Cardiac muscle cell (in vitro differentiated cells and primary cell): ENCODE measurements around the gene MAGT1. TPM values are rescaled to one million over a fixed set of nuclear protein-coding genes. Genes with fewer than 3 reads are reported as not detected.

Experiments used
- DNase-seq, 2 donors: peaks; one replicate each; pipeline versions ENCODE4 v3.0.0 to v3.0.0-alpha.2; 2010 to 2017; ENCODE audit warnings: low read depth in 1 of 2, low spot score in 1 of 2
- H3K27ac ChIP-seq: fragments of 200-600 bp; sonication (generic); 2 replicates; pipeline ENCODE4 v1.5.1; 2016
- H3K27me3 ChIP-seq: fragments of 200-600 bp; sonication (generic); 2 replicates; pipeline ENCODE4 v1.6.0; 2016; ENCODE audit warnings: control low read depth
- H3K36me3 ChIP-seq: fragments of 200-600 bp; sonication (generic); 2 replicates; pipeline ENCODE4 v1.5.1; 2016; ENCODE audit warnings: control low read depth
- H3K4me1 ChIP-seq: fragments of 200-600 bp; sonication (generic); 2 replicates; pipeline ENCODE4 v1.8.1; 2017; ENCODE audit warnings: low read depth, mild to moderate bottlenecking, mixed run types
- H3K4me3 ChIP-seq: fragments of 200-600 bp; sonication (generic); 2 replicates; pipeline ENCODE4 v1.5.1; 2016; ENCODE audit warnings: mild to moderate bottlenecking
- H3K9me3 ChIP-seq: fragments of 200-600 bp; sonication (generic); 2 replicates; pipeline ENCODE4 v1.5.1; 2017; ENCODE audit warnings: low read depth, mild to moderate bottlenecking, control low read depth
- polyA plus RNA-seq: library from polyadenylated mRNA; unstranded; fragments of >200 nt; fragmentation: Nextera tagmentation; extraction: Ambion mirVana; gene quantifications from 2 replicates; pipeline ENCODE4 v1.2.1, GENCODE V29; 2016
- total RNA-seq: library from RNA; depleted of rRNA; stranded (reverse); fragments of >200 nt; gene quantifications from 2 replicates; pipeline ENCODE4 v1.2.3, GENCODE V29; 2016
- TF ChIP-seq, protein P1 (sequence below): IDR thresholded peaks from 2 replicates; pipeline ENCODE4 v1.5.1; 2012; ENCODE audit warnings: low read depth, mild to moderate bottlenecking, low read length

Gene MAGT1
- total and polyA plus RNA-seq, 2 experiments from 2014 or later, result 39.1 to 53.6 TPM

DNA sequence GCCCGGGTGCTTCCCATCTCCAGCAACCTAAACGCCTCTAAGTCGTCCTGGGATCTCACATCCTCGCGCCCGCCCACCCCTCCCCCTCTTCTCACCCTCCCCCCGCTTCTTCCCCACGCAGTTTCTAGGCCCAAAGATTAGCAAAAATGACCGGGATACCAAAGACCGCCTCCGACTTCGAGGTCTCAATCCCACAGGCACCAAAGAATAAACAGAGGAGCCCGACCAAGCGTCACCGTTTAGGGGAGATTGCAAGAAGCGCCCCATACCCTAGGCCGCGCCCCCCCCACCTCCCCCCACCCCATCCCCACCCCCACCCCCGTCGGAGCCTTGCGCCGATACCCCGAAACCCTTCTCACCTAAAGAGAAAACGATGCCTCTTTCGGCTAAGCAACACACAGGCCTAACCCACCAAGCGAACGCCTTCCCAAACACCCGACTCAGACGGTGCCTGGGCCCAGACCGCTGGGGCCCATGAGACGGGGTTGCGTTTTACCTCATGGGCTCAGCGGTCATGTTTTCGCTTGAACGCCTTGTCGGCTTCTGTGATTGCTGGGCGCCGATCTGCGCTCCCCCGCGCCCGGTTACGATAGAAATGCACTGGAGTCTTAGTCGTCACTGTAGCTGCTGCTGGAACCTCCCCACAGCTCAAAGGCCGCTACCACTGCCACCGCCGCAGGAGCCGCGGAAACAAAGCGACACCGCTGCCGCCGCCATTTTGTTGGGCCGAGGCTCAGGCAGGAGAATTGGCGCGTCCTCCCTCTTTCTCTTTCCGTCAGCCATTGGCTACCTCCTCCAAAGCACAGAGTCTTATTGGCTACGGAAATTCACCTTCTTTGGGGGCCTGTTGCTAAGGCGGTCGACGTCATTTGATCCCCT, 109.5 kb downstream of the MAGT1 start, which contains the start of gene ATRX:
Gene ATRX, minus strand, starts transcription at position 731 of the 879 bp plus-strand sequence. Its CDS starts 215 bp downstream, at position 516.
- Histone ChIP-seq H3K4me3 (peak within 1 kb of the TSS; percentile 63), H3K9me3 (no peaks in the 10 kb centered on the region), H3K27me3 (no peaks in the 10 kb centered on the region), H3K4me1 (no peaks in the 10 kb centered on the region), H3K27ac (peak within 1 kb of the TSS; percentile 98), H3K36me3 (no peaks in the 10 kb centered on the region)
- TF ChIP-seq, protein P1, sequence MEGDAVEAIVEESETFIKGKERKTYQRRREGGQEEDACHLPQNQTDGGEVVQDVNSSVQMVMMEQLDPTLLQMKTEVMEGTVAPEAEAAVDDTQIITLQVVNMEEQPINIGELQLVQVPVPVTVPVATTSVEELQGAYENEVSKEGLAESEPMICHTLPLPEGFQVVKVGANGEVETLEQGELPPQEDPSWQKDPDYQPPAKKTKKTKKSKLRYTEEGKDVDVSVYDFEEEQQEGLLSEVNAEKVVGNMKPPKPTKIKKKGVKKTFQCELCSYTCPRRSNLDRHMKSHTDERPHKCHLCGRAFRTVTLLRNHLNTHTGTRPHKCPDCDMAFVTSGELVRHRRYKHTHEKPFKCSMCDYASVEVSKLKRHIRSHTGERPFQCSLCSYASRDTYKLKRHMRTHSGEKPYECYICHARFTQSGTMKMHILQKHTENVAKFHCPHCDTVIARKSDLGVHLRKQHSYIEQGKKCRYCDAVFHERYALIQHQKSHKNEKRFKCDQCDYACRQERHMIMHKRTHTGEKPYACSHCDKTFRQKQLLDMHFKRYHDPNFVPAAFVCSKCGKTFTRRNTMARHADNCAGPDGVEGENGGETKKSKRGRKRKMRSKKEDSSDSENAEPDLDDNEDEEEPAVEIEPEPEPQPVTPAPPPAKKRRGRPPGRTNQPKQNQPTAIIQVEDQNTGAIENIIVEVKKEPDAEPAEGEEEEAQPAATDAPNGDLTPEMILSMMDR, result no peak
- DNase-seq, result peak; percentile 76 to 84

DNA sequence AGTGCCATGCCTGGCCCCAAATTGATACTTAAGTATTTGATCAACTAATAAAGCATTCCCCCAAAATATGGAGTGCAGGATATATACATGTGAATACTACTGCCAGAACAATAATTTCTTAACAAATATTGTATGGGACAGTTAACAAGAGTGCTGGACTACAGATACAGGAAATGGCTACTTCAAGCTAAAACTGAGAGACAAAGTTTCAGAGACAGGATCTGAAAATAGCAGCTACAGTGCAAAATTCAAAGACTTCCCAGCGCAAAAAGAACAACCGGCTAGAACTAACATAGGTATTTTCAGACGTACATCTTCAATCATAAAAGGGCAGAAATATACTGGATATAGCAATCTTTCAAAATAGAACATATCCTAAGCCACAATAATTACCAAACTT, 115.5 kb downstream of the MAGT1 start:
- Histone ChIP-seq H3K4me3 (no peak overlapping the region), H3K36me3 (no peaks in the 10 kb centered on the region), H3K9me3 (no peaks in the 10 kb centered on the region), H3K27me3 (no peaks in the 10 kb centered on the region), H3K27ac (no peak overlapping the region), H3K4me1 (no peaks in the 10 kb centered on the region)
- TF ChIP-seq, protein P1, result no peak
- DNase-seq, result no peak

DNA sequence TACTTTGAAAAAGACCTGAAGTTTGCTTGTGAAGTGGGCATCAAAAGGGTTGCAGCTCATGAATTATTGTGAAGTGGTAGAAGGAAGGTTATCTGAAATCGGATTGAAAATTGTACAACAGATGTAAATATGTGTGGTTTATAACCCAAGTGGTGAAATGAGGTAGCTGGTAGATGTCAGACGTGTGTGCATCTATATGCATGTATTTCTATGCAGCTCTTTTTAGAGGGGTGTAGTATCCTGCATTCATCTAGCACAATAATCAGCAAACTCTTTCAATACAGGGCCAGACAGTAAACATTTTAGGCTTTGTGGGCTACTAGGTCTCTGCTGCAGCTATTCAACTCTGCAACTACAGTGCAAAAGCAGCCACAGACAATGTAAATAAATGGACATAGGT, 118.6 kb downstream of the MAGT1 start:
- TF ChIP-seq, protein P1, result no peak

More for the DNA sequence above, 118.6 kb downstream of the MAGT1 start:
- Histone ChIP-seq H3K36me3 (no peaks in the 10 kb centered on the region), H3K4me3 (no peak overlapping the region), H3K4me1 (no peaks in the 10 kb centered on the region), H3K27me3 (no peaks in the 10 kb centered on the region), H3K9me3 (no peaks in the 10 kb centered on the region), H3K27ac (no peak overlapping the region)
- no peak for DNase-seq

Other genes starting within 250 kb of the MAGT1 start
- gene ATRX, start 109.2 kb downstream of the MAGT1 start, total RNA-seq, result 72.5 and 87.8 TPM in 2 replicates
- 76.0 and 85.6 TPM in 2 replicates for gene ATRX, start 109.2 kb downstream of the MAGT1 start, polyA plus RNA-seq
- gene COX7B, start 4.0 kb upstream of the MAGT1 start, total RNA-seq, result 320 and 1,028 TPM in 2 replicates
- 1,340 and 1,709 TPM in 2 replicates for gene COX7B, start 4.0 kb upstream of the MAGT1 start, polyA plus RNA-seq
- gene ATP7A, start 15.3 kb upstream of the MAGT1 start, total RNA-seq, result 6.7 and 8.4 TPM in 2 replicates
- 5.4 and 6.1 TPM in 2 replicates for gene ATP7A, start 15.3 kb upstream of the MAGT1 start, polyA plus RNA-seq
- not detected in 2 replicates for gene PGAM4, start 74.2 kb upstream of the MAGT1 start, total RNA-seq
- 0.39 and 0.55 TPM in 2 replicates for gene PGAM4, start 74.2 kb upstream of the MAGT1 start, polyA plus RNA-seq
- 602 and 938 TPM in 2 replicates for gene PGK1, start 208.8 kb upstream of the MAGT1 start, total RNA-seq
- 1,198 and 1,568 TPM in 2 replicates for gene PGK1, start 208.8 kb upstream of the MAGT1 start, polyA plus RNA-seq
- 9.6 and 10.4 TPM in 2 replicates for gene TAF9B, start 244.2 kb upstream of the MAGT1 start, total RNA-seq
- 18.3 and 20.3 TPM in 2 replicates for gene TAF9B, start 244.2 kb upstream of the MAGT1 start, polyA plus RNA-seq